Naive B cell (primary cell): ENCODE measurements around the gene CALB2. TPM values are rescaled to one million over a fixed set of nuclear protein-coding genes. Genes with fewer than 3 reads are reported as not detected.
A peak's percentile ranks its signal among the peaks of the same experiment; 100 is the strongest.

Source experiments
- ATAC-seq, 2 donors: fragments of 150-1000 bp; cut with Tn5 transposase; 2 replicates each; pipeline ENCODE4 v1.10.0; 2021; ENCODE audit warnings: low read depth in 2 of 2, mild to moderate bottlenecking in 2 of 2, moderate library complexity in 2 of 2
- DNase-seq: peaks from one replicate; pipeline ENCODE4 v3.0.0; 2022
- H3K27ac Mint-ChIP-seq, 6 donors: one replicate each; pipeline ENCODE4 v1.8.0; 2020 to 2022; ENCODE audit warnings: mild to moderate bottlenecking in 6 of 6, mixed read lengths in 6 of 6, moderate library complexity in 5 of 6, inconsistent platforms in 2 of 6
- H3K27me3 Mint-ChIP-seq, 3 donors: one replicate each; pipeline ENCODE4 v1.8.0; 2021 to 2022; ENCODE audit warnings: mixed read lengths in 3 of 3, mild to moderate bottlenecking in 1 of 3
- H3K36me3 Mint-ChIP-seq, 2 donors: one replicate each; pipeline ENCODE4 v1.8.0; 2020 to 2022; ENCODE audit warnings: mixed read lengths in 2 of 2, inconsistent platforms in 1 of 2, mild to moderate bottlenecking in 1 of 2
- H3K4me1 Mint-ChIP-seq, 3 donors: one replicate each; pipeline ENCODE4 v1.8.0; 2020 to 2022; ENCODE audit warnings: mixed read lengths in 3 of 3, inconsistent platforms in 1 of 3, mild to moderate bottlenecking in 1 of 3, moderate library complexity in 1 of 3
- H3K4me3 Mint-ChIP-seq, 8 donors: one replicate each; pipeline ENCODE4 v1.8.0; 2020 to 2022; ENCODE audit warnings: mild to moderate bottlenecking in 8 of 8, mixed read lengths in 8 of 8, moderate library complexity in 8 of 8, inconsistent platforms in 2 of 8
- H3K9me3 Mint-ChIP-seq, 7 donors: one replicate each; pipeline ENCODE4 v1.8.0; 2020 to 2022; ENCODE audit warnings: mixed read lengths in 7 of 7, mild to moderate bottlenecking in 5 of 7, inconsistent platforms in 2 of 7, moderate library complexity in 1 of 7
- polyA plus RNA-seq, 6 donors: library from polyadenylated mRNA; unstranded; fragments of 300-500 nt; fragmentation: Illumina TruSeq; gene quantifications; one replicate each; pipeline ENCODE4 v1.2.3, GENCODE V29; 2021; ENCODE audit warnings: low read depth in 6 of 6

The CALB2 gene
- polyA plus RNA-seq, 6 donors from 2014 or later, result not detected

DNA sequence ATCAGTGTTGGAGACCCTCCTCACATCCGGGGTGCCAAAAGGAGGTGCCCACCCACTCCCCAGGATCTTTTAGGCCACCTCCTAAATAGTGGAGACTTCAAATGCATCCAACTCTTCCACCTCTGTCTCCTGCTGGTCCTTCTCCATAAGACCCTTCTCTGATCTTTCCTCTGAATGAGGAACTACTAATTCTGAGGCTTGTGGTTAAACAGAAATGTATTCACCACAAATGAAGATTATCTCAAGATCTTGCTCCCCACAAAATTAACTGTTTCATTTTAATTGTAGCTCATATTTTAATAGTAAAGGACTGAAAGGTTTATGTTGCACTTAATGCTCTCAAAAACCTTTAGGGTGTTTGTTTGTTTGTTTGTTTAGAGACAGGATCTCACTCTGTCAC is 49.2 kb downstream of the CALB2 start:
- peaks cover 0 to 14% of the 10 kb centered on the region in 2 donors for H3K36me3 Mint-ChIP-seq
- no peak overlapping the region for H3K27ac Mint-ChIP-seq
- peaks cover 6 to 16% (median 12%) of the 10 kb centered on the region in 3 donors for H3K4me1 Mint-ChIP-seq
- H3K9me3 Mint-ChIP-seq, result peaks cover 0 to 19% (median 14%) of the 10 kb centered on the region in 7 donors
- H3K27me3 Mint-ChIP-seq, result peaks cover 21 to 53% (median 51%) of the 10 kb centered on the region in 3 donors
- ATAC-seq (no peak), DNase-seq (no peak)
- no peak overlapping the region for H3K4me3 Mint-ChIP-seq

DNA sequence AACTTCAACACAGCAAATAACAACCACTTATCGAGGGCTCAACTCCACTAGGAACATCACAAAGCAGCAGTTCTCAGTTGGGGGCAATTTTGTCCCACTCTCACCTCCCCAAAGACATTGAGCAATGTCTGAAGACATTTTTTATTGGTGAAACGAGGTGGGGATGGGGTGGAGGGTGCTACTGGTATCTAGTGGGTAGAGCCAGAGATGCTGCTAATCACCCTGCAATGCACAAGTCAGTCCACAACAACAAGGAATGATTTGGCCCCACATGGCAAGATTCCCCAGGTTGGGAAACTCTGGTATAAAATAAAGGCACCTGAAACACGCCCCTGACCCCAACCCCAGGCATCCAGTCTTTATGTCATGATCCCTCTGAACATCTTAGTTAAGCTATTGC is 50.0 kb downstream of the CALB2 start:
- H3K9me3 Mint-ChIP-seq, result peaks cover 0 to 19% (median 14%) of the 10 kb centered on the region in 7 donors
- peaks cover 0 to 14% of the 10 kb centered on the region in 2 donors for H3K36me3 Mint-ChIP-seq

DNA sequence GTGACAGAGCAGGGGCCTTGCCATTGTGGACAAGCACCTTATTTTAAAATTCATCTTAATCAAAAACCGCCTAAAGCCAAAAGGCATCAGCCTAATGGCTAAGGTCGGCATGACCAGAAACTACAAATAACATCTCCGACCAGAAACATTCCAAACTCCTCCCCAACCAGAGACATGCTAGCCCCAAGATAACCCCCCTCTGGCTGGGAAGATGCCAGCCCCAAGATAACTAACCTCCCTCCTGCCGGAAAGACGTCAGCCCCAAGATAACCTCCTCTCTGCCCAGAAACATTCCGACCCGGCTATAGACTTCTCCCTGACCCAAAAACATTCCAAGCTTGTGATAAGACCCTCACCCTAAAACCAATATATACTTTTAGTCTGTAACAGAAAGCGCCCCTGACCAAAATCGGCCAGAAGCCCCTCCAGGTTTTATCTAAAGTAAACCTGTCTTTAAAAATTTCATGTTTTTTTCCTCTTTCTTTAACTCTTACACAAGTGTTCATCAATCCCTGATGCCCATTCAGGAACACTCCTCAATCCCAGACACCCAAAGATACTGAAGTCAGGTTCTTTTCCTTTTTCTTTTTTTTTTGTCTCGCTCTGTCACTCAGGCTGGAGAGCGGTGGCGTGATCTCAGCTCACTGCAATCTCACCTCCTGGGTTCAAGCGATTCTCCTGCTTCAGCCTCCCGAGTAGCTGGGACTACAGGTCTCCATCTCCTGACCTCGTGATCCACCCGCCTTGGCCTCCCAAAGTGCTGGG is 50.7 kb downstream of the CALB2 start:
- Mint-ChIP-seq H3K36me3 (peaks cover 0 to 13% of the 10 kb centered on the region in 2 donors), H3K27me3 (peaks cover 27 to 61% (median 42%) of the 10 kb centered on the region in 3 donors), H3K4me1 (peaks cover 9 to 19% (median 16%) of the 10 kb centered on the region in 3 donors), H3K27ac (peak overlapping the region in 1 of 6 donors; percentile 16), H3K4me3 (peak overlapping the region in 2 of 8 donors; percentile 15 to 41), H3K9me3 (peaks cover 0 to 14% (median 8%) of the 10 kb centered on the region in 7 donors)
- ATAC-seq (no peak), DNase-seq (no peak)

More for the DNA sequence above, 50.0 kb downstream of the CALB2 start:
- Mint-ChIP-seq H3K27ac (no peak overlapping the region), H3K4me1 (peaks cover 9 to 19% (median 16%) of the 10 kb centered on the region in 3 donors), H3K4me3 (no peak overlapping the region), H3K27me3 (peaks cover 25 to 57% (median 47%) of the 10 kb centered on the region in 3 donors)
- ATAC-seq (no peak), DNase-seq (no peak)

DNA sequence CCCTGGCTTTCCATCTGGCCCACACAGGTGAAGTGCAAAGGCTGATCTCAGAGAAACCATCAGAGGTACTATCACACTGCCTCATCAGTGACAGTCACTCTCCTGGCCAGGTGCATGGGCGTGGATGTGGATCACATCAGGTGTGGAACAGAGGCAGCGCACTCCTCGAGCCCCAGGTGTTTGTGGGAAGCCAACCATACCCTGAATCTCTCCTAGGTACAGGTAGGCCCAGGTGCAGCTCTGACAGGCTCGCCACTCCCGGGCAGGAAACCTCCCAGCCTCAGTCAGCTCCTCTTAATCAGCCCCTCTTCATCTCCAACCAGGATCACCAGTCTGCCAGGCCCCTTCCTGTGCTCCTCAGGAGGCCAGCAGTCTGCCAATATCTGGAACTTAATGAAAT is 51.6 kb downstream of the CALB2 start:
- ATAC-seq (no peak), DNase-seq (no peak)
- no peak overlapping the region for H3K27ac Mint-ChIP-seq
- no peak overlapping the region for H3K4me3 Mint-ChIP-seq
- H3K27me3 Mint-ChIP-seq, result peaks cover 22 to 61% (median 35%) of the 10 kb centered on the region in 3 donors
- peaks cover 9 to 19% (median 16%) of the 10 kb centered on the region in 3 donors for H3K4me1 Mint-ChIP-seq
- H3K36me3 Mint-ChIP-seq, result peaks cover 0 to 6% of the 10 kb centered on the region in 2 donors
- peaks cover 0 to 7% (median under 1%) of the 10 kb centered on the region in 7 donors for H3K9me3 Mint-ChIP-seq

DNA sequence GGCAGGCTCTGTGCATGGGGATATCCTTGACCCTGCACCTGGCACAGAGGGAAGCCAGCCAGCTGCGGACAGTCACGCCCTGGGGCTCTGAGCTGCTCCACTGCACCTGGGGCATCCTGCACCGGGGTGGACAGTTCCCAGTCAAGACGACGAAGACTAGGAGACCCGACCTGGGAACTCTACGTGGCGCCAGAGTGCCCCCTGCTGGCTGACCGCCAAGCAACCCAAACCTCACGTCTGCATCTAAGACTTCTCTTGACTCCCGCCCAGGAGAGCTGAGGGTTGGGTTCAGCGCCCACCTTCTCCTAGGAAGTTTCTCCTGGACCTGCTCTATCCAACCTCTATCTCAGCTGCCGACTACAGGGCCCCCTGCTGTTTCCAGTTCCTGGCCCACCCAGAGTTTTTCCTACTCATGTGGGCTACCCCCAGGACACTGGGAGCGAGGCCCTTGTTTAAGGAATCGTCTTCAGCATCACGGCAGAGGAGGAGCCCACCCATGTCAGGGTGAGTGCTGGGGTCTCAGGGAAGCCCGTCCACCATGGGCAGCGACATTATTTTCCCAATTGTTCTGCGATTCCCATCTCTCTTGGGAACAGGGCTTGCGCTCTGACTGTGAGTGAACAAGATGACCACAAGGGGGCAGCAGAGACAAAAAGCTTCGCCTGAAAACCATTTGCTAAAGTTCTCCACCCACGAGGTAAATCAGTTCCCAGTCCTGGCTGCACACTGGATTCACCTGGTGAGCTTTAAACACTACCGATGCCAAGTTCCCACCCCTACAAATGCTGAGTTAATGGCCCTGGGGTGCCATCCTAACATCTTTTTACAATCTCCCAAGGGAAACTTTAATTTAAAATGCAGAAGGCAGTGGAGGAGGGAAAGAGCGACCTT is 54.0 kb downstream of the CALB2 start:
- peak; percentile 58 to 84 for ATAC-seq
- Mint-ChIP-seq H3K36me3 (no peaks in the 10 kb centered on the region), H3K27ac (no peak overlapping the region), H3K4me1 (peaks cover 9 to 19% (median 16%) of the 10 kb centered on the region in 3 donors), H3K9me3 (no peaks in the 10 kb centered on the region), H3K27me3 (peaks cover 27 to 65% (median 59%) of the 10 kb centered on the region in 3 donors), H3K4me3 (peak overlapping the region in 1 of 8 donors; percentile 55)
- DNase-seq, result peak; percentile 55

DNA sequence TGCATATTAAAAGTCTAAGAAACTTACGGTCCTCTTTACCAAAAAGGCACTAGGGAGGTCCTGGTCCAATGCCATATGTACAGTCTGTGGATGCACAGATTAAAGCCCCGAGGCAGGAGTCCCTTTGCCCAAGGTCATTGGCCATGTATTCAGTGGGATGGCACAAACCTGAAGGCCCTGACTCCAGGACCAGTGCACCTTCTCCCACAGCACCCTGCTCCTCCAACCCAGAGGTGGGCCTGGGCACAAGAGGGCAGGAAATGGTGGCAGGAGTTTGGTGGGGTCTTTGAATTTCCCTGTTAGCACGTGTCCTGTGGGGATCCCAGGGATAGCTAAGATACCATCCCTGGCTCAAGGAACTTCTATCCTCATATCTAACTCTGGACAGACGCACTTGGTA is 54.8 kb downstream of the CALB2 start:
- no peaks in the 10 kb centered on the region for H3K36me3 Mint-ChIP-seq
- DNase-seq (no peak), ATAC-seq (no peak)
- H3K9me3 Mint-ChIP-seq, result no peaks in the 10 kb centered on the region
- peaks cover 9 to 11% (median 10%) of the 10 kb centered on the region in 3 donors for H3K4me1 Mint-ChIP-seq
- no peak overlapping the region for H3K4me3 Mint-ChIP-seq
- peaks cover 25 to 69% (median 67%) of the 10 kb centered on the region in 3 donors for H3K27me3 Mint-ChIP-seq
- H3K27ac Mint-ChIP-seq, result no peak overlapping the region

DNA sequence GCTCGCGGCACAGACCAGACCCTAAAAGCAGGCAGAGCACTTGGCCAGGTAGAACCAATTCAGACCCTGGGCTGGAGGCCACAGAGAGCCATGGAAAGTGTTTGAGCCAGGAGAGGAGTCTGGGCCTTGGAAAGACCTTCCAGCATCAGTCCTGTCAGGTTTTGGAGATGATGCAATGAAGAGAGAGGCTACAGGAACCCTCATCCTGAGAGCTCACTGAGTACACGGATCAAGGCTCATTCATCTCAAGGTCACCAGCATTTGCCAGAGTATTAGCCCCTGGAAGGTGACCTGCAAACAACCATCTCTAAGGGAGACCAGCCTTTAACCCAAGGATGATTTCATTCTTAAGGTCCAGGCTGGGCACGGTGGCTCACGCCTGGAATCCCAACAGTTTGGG is 55.5 kb downstream of the CALB2 start:
- H3K4me1 Mint-ChIP-seq, result peaks cover 9 to 11% (median 10%) of the 10 kb centered on the region in 3 donors
- H3K27ac Mint-ChIP-seq, result peak overlapping the region in 1 of 6 donors; percentile 15
- no peaks in the 10 kb centered on the region for H3K9me3 Mint-ChIP-seq
- no peak for DNase-seq
- peaks cover 29 to 72% (median 72%) of the 10 kb centered on the region in 3 donors for H3K27me3 Mint-ChIP-seq
- ATAC-seq, result no peak
- no peaks in the 10 kb centered on the region for H3K36me3 Mint-ChIP-seq
- no peak overlapping the region for H3K4me3 Mint-ChIP-seq

DNA sequence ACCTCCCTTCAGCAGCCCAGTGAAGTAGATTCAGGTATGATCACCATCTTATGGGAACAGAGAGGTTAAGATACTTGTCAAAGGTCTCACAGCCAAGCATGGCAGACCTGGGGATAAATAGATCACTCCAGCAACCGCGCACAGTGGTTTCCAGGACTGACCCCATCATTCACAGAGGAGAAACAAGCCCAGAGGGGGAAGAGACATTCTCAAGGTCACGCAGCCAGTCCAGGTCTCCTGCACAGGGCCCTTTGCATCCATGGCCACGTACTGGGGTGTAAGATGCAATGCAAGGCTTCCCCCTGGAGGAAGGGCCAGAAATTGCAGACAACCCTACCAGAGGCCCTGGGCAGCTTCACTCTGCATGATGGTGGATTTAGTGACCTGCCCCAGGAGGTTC is 63.4 kb downstream of the CALB2 start:
- Mint-ChIP-seq H3K27ac (no peak overlapping the region), H3K4me3 (no peak overlapping the region), H3K36me3 (no peaks in the 10 kb centered on the region), H3K9me3 (peaks cover 0 to 7% (median 0%) of the 10 kb centered on the region in 7 donors), H3K27me3 (peaks cover 21 to 66% (median 55%) of the 10 kb centered on the region in 3 donors), H3K4me1 (peaks cover 5 to 10% (median 9%) of the 10 kb centered on the region in 3 donors)
- DNase-seq, result no peak
- no peak for ATAC-seq

DNA sequence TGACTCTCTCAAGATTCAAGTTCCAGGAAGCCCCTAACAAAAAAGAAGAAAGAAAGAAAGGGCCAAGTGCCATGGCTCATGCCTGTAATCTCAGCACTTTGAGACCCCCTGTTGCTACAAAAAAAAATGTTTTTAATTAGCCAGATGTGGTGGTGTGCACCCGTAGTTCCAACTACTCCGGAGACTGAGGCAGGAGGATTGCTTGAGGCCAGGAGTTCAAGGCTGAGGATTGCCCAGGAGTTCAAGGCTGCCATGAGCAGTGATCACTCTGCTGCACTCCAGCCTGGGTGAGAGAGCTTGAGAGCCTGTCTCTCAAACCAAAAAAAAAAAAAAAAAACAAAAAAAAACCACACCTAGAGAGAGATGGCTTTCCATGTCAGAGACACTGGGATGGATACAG is 64.5 kb downstream of the CALB2 start:
- Mint-ChIP-seq H3K27ac (no peak overlapping the region), H3K9me3 (peaks cover 0 to 10% (median 2%) of the 10 kb centered on the region in 7 donors), H3K4me1 (peaks cover 5 to 10% (median 9%) of the 10 kb centered on the region in 3 donors), H3K36me3 (no peaks in the 10 kb centered on the region), H3K4me3 (no peak overlapping the region), H3K27me3 (peaks cover 19 to 68% (median 50%) of the 10 kb centered on the region in 3 donors)
- no peak for ATAC-seq
- no peak for DNase-seq

DNA sequence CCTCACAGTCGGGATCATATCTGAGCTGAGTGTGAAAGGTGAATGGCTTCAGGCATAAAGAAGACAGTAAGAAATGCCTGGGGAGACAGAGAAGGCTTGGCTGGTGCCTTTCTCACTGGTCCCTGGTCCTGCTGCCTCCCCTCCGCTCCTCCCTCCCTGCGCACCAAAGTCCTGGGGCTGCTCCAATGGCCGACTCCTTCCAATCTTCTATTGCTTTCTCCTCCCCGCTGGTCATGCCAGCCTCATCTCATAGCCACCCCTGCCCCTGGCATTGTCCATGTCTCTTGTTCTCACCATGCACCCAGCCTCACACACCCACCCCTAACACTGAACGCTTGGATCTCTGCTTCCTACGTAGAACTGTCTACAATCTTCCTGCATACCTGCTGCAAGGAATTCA is 65.3 kb downstream of the CALB2 start:
- Mint-ChIP-seq H3K4me1 (peaks cover 5 to 10% (median 9%) of the 10 kb centered on the region in 3 donors), H3K27ac (no peak overlapping the region), H3K4me3 (no peak overlapping the region), H3K36me3 (no peaks in the 10 kb centered on the region), H3K27me3 (peaks cover 16 to 63% (median 49%) of the 10 kb centered on the region in 3 donors), H3K9me3 (peaks cover 0 to 17% (median 7%) of the 10 kb centered on the region in 7 donors)
- ATAC-seq, result no peak
- no peak for DNase-seq

DNA sequence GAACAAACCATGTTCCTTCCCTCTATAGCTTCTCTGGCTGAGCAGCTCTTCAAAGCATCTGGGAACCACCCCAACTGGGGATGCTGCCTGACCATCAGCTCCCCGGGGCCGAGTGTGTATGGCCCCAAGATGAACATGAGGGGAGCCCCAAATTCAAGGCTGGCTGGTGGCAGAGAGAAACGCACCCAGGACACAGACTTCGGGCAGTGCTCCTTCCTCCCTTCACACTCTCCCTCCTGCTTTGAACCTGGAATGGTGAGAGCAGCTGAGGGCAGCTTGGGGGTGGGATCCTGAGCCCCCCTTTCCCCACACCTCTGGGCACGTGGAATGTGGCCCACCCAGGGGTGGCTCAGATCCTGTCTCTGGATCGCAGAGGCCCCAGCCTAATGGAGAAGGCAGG is 66.1 kb downstream of the CALB2 start:
- ATAC-seq (no peak), DNase-seq (no peak)
- Mint-ChIP-seq H3K27me3 (peaks cover 17 to 63% (median 56%) of the 10 kb centered on the region in 3 donors), H3K36me3 (no peaks in the 10 kb centered on the region), H3K4me1 (peaks cover 5 to 10% (median 9%) of the 10 kb centered on the region in 3 donors), H3K27ac (peak overlapping the region in 1 of 6 donors; percentile 42), H3K9me3 (peaks cover 0 to 17% (median 9%) of the 10 kb centered on the region in 7 donors), H3K4me3 (peak overlapping the region in 2 of 8 donors; percentile 10 to 38)

DNA sequence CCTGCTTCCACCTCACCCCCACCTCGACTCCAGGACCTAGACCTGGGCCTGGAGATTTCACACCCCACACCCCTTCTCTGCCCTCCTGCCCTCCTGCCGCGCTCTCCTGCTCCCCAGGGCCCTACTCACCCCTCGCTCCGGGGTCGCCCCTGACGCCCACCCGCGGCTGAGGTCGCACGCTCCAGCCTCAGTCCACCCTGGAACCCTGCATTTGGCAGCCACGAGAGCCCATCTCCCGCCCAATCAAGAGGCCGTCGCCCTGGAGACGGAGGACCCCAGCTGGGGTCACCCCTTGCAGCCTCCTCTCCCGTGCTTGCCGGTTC is 67.2 kb downstream of the CALB2 start:
- Mint-ChIP-seq H3K27me3 (peaks cover 19 to 66% (median 62%) of the 10 kb centered on the region in 3 donors), H3K27ac (no peak overlapping the region), H3K4me1 (peaks cover 5 to 10% (median 9%) of the 10 kb centered on the region in 3 donors), H3K4me3 (peak overlapping the region in 3 of 8 donors; percentile 45 to 61 (median 54)), H3K9me3 (peaks cover 0 to 17% (median 9%) of the 10 kb centered on the region in 7 donors), H3K36me3 (no peaks in the 10 kb centered on the region)
- no peak for DNase-seq
- ATAC-seq, result no peak
